Type B pancreatic cell (in vitro differentiated cells): ENCODE data around the gene PLEK. TPM values are rescaled to one million over a fixed set of nuclear protein-coding genes. Genes with fewer than 3 reads are reported as not detected.

Experiments
- DNase-seq: peaks from one replicate; pipeline ENCODE4 v3.0.0; 2021; ENCODE audit warnings: mixed read lengths; ENCODE audit not compliant: unreplicated experiment; ENCODE audit errors: extremely low spot score
- H3K27ac Mint-ChIP-seq: 2 replicates; pipeline ENCODE4 v1.8.0; 2021; ENCODE audit warnings: mild to moderate bottlenecking, mixed read lengths
- H3K27me3 Mint-ChIP-seq: 2 replicates; pipeline ENCODE4 v1.8.0; 2021; ENCODE audit warnings: mixed read lengths
- H3K36me3 Mint-ChIP-seq: 2 replicates; pipeline ENCODE4 v1.8.0; 2021; ENCODE audit warnings: mixed read lengths
- H3K4me1 Mint-ChIP-seq: one replicate; pipeline ENCODE4 v1.8.0; 2021; ENCODE audit warnings: mixed read lengths; ENCODE audit not compliant: unreplicated experiment
- H3K4me3 Mint-ChIP-seq: 2 replicates; pipeline ENCODE4 v1.8.0; 2021; ENCODE audit warnings: mild to moderate bottlenecking, mixed read lengths
- H3K9me3 Mint-ChIP-seq: 2 replicates; pipeline ENCODE4 v1.8.0; 2021; ENCODE audit warnings: mixed read lengths
- total RNA-seq: library from RNA; stranded (reverse); gene quantifications from 2 replicates; pipeline ENCODE4 v1.2.1, GENCODE V29; 2021; ENCODE audit warnings: low replicate concordance
- TF ChIP-seq, protein P1 (sequence below): fragments of 200-600 bp; sonication (generic); conservative IDR thresholded peaks from 2 replicates; pipeline ENCODE4 v1.5.0; 2021; ENCODE audit warnings: antibody characterized with exemption, mild to moderate bottlenecking

PLEK gene
- total RNA-seq, 1 donor from 2014 or later, result not detected

DNA sequence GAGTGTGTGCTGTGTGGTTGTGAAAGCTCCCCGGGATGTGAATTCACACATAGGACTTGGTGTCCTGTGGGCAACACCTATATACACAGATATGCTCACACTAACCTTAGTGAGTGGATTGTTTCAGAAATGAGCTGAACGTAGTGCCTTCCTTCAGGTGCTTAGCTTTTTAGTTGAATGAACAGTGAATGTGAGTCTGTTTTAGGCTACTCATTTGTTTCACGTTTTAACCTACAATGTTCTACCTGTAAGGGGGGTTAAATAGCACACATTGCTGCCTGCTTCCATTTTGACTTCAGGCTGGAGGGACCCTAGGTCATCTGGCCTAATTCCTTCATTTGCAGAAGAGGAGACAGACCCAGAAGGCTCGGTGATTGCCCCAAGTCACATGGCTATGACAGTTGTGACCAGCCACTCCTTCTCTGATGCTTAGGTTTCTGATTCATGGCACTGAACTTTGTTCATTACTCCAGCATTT lies 1.0 kb downstream of the PLEK start:
- Mint-ChIP-seq H3K36me3 (no peaks in the 10 kb centered on the region), H3K27ac (no peak overlapping the region), H3K4me3 (no peak overlapping the region), H3K27me3 (peaks cover 5% of the 10 kb centered on the region), H3K4me1 (peaks cover 6% of the 10 kb centered on the region), H3K9me3 (peaks cover 7% of the 10 kb centered on the region)
- TF ChIP-seq, protein P1, sequence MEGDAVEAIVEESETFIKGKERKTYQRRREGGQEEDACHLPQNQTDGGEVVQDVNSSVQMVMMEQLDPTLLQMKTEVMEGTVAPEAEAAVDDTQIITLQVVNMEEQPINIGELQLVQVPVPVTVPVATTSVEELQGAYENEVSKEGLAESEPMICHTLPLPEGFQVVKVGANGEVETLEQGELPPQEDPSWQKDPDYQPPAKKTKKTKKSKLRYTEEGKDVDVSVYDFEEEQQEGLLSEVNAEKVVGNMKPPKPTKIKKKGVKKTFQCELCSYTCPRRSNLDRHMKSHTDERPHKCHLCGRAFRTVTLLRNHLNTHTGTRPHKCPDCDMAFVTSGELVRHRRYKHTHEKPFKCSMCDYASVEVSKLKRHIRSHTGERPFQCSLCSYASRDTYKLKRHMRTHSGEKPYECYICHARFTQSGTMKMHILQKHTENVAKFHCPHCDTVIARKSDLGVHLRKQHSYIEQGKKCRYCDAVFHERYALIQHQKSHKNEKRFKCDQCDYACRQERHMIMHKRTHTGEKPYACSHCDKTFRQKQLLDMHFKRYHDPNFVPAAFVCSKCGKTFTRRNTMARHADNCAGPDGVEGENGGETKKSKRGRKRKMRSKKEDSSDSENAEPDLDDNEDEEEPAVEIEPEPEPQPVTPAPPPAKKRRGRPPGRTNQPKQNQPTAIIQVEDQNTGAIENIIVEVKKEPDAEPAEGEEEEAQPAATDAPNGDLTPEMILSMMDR, result no peak
- DNase-seq, result no peak

DNA sequence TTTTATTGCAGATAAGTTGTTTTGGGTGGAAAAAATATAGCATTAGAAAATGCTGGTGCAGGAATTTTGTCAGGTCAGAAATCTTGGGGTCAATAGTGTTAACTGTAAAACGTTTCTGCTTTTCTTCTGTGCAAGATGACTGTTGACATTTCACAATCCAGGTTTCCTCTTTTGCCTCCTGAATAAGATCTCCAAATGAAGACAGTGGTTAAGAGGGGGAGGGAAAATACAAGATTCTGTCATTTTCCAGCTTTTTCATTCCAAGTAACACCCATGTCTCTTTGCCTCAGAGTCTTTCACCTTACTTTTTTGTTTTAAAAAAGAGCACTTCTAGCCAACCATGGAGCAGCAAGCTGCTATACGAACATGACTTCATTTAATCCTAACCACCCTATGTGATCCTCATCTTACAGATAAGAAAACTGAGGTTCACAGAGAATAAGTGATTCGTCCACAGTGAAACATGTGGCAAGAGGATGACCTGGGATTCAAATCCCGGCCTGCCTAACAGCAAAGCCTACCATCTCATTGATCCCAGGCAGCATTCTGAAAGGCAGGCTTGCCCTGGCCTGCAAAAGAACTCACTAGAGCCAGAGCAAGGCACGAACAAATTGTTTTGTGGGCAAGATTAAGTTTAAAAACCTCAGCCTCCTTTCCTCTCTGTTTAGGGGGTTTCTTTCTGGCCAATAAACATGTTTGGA lies 3.0 kb downstream of the PLEK start:
- Mint-ChIP-seq H3K4me3 (no peak overlapping the region), H3K36me3 (no peaks in the 10 kb centered on the region), H3K4me1 (no peaks in the 10 kb centered on the region), H3K27ac (no peak overlapping the region), H3K9me3 (no peaks in the 10 kb centered on the region), H3K27me3 (no peaks in the 10 kb centered on the region)
- DNase-seq, result no peak
- TF ChIP-seq, protein P1, result no peak

DNA sequence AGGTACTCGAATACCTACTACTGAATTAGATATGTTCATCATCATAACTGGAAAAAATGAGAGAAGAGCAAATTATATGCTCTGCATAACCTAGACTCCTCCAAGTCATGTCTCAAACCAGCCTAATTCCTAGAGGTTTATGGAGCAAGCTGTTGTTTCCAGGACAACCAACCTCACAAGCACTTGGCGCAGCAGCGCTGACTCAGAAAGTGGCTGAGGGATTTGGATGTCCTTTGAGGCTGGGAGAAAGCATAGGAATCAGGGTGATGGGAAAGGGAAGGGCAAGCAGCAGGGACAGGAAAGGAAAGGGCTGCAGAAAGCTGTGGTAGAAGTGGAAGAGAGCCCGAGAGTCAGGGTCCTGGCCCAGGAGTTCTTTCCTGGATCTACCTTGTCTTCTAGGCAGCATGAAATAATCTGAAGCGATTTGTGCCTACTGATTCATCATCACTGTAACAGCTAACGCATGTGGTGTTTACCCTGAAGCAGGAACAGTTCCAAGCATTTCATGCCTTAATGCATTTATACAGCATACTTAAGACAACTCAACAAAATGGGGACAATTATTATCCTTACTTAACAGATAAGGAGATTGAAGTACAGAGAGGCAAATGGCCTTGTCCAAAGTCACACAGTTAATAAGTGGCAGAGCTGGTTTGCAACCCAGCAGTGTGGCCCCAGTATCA lies 3.7 kb downstream of the PLEK start:
- DNase-seq, result no peak
- no peaks in the 10 kb centered on the region for H3K9me3 Mint-ChIP-seq
- no peak overlapping the region for H3K4me3 Mint-ChIP-seq
- TF ChIP-seq, protein P1, result no peak
- no peaks in the 10 kb centered on the region for H3K36me3 Mint-ChIP-seq
- H3K4me1 Mint-ChIP-seq, result no peaks in the 10 kb centered on the region
- H3K27ac Mint-ChIP-seq, result no peak overlapping the region
- H3K27me3 Mint-ChIP-seq, result no peaks in the 10 kb centered on the region

DNA sequence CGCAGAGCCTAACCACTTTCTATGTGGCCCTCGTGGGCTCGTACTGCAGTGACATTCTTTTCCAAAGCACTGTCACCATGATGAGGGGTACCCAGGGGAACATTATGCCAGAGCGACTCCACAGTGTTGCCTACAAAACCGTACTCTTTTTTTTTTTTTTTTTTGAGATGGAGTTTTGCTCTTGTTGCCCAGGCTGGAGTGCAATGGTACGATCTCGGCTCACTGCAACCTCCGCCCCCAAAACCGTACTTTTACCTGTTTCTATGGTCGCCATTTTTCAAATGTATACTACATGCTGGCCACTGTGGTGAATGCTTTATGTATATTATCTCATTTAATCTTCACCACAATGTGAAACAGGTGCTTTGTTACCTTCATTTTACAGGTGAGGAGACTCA lies 4.3 kb downstream of the PLEK start:
- Mint-ChIP-seq H3K36me3 (no peaks in the 10 kb centered on the region), H3K27me3 (no peaks in the 10 kb centered on the region), H3K27ac (no peak overlapping the region)

DNA sequence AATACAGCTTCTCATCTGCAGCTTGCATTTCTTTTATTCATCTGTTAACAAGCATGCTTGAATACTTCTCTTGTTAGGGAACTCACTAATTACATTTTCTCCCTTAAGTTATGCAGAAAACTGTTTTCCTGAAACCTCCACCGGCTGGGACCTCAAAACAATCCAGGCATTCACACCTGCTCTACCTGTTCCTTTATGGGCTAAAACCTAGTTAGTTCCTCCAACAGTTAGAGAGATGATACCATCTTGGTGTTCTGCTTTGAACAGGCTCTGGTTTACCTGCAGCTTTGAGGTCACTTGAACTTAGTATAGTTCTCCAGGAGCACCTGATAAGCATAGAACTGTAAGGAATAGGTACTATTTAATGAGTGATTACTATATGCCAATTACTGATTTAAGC lies 6.1 kb downstream of the PLEK start:
- H3K4me1 Mint-ChIP-seq, result no peaks in the 10 kb centered on the region
- DNase-seq, result no peak
- H3K9me3 Mint-ChIP-seq, result no peaks in the 10 kb centered on the region
- H3K36me3 Mint-ChIP-seq, result no peaks in the 10 kb centered on the region
- peaks cover 10% of the 10 kb centered on the region for H3K27me3 Mint-ChIP-seq
- no peak overlapping the region for H3K4me3 Mint-ChIP-seq
- TF ChIP-seq, protein P1, result no peak
- H3K27ac Mint-ChIP-seq, result no peak overlapping the region

More for the DNA sequence above, 4.3 kb downstream of the PLEK start:
- Mint-ChIP-seq H3K4me1 (no peaks in the 10 kb centered on the region), H3K9me3 (no peaks in the 10 kb centered on the region), H3K4me3 (no peak overlapping the region)
- TF ChIP-seq, protein P1, result no peak
- no peak for DNase-seq
